Activated naive CD8-positive, alpha-beta T cell treated with anti-CD3 and anti-CD28 coated beads for 36 hours (primary cell): ENCODE results near the gene ATP1A3. TPM values are rescaled to one million over a fixed set of nuclear protein-coding genes. Genes with fewer than 3 reads are reported as not detected.
A peak's percentile ranks its signal among the peaks of the same experiment; 100 is the strongest.
"Not testable (repeated sequence)": the region's sequence is repeated elsewhere in the genome, so short reads cannot be mapped to it uniquely, and the experiment has no call there.

Source experiments
- DNase-seq: peaks from one replicate; pipeline ENCODE4 v3.0.0; 2021
- H3K27ac Mint-ChIP-seq: one replicate; pipeline ENCODE4 v1.8.0; 2022; ENCODE audit warnings: mild to moderate bottlenecking, moderate library complexity, mixed read lengths
- H3K27me3 Mint-ChIP-seq: one replicate; pipeline ENCODE4 v1.8.0; 2022; ENCODE audit warnings: mild to moderate bottlenecking, mixed read lengths
- H3K36me3 Mint-ChIP-seq: one replicate; pipeline ENCODE4 v1.8.0; 2021; ENCODE audit warnings: mild to moderate bottlenecking, mixed read lengths
- H3K4me1 Mint-ChIP-seq: one replicate; pipeline ENCODE4 v1.8.0; 2021; ENCODE audit warnings: mixed read lengths
- H3K4me3 Mint-ChIP-seq: one replicate; pipeline ENCODE4 v1.8.0; 2022; ENCODE audit warnings: mild to moderate bottlenecking, moderate library complexity, mixed read lengths
- H3K9me3 Mint-ChIP-seq: one replicate; pipeline ENCODE4 v1.8.0; 2022; ENCODE audit warnings: mixed read lengths
- total RNA-seq, 2 experiments: library from RNA; stranded (reverse); gene quantifications; one replicate each; pipeline ENCODE4 v1.2.3, GENCODE V29; 2021

ATP1A3 gene
- total RNA-seq, 2 experiments from 2014 or later: 4.3 to 4.8 TPM

DNA sequence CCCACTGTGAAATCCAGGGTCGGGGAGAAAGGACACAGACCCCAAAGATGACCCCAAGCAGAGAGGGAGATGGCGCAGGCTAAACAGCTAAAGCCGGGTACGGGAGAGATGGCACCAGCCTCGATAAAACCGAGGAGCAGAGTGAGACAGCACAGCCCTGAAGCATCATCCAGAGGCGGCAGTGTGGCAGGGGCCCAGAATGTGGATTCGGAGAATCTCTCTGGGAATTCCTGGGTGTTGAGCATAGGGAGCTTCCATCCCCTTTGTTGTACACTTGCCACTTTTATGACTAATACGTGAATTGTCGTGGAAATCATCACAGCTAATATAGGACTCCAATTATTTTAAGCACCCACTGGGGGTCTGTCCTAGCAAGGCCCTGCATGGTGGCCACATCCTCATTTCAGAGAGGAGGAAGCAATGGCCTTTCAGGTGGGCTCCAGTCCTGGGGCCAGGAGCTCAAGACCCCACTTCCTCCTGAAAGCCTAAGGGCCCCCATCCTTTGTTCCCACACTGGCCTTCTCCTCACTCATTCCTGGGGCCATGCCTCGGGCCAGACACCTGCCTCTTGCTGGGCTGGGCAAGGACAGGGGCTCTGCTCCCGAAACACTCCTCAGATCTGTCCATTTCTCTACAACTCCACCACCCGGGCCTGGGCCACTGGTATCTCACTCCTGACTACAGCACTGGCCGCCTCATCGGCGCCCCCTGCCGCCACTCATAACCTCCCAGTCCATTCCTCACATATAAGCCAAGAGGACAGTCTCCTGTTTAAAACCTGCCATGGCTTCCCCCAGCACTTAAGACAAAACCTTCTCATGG is 29.3 kb upstream of the ATP1A3 start:
- Mint-ChIP-seq H3K4me3 (no peak overlapping the region), H3K4me1 (peaks cover 6% of the 10 kb centered on the region), H3K36me3 (no peaks in the 10 kb centered on the region), H3K27ac (no peak overlapping the region), H3K27me3 (peaks cover 4% of the 10 kb centered on the region), H3K9me3 (no peaks in the 10 kb centered on the region)
- DNase-seq: peak; percentile 24

DNA sequence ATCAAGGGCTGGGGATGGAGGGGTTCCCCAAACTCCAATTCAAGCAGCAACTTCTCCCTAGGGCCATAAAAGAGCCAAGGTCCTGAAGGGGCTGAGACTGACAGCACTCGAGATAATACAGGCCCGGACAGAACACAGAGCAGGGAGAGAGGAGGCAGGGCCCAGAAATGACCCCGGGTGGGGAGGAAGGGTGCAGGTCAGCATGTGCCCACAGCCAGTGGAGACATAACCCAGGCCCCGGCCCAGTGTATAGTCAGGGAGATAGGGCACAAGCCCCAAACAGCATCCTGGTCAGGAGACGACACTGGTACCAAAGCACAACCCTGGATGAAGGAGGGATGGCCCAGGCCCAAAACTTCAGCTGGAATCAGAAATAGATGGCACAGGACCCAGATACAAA is 28.6 kb upstream of the ATP1A3 start:
- DNase-seq: no peak
- Mint-ChIP-seq H3K27me3 (peaks cover 3% of the 10 kb centered on the region), H3K4me1 (peaks cover 6% of the 10 kb centered on the region), H3K27ac (no peak overlapping the region), H3K4me3 (no peak overlapping the region), H3K36me3 (no peaks in the 10 kb centered on the region), H3K9me3 (no peaks in the 10 kb centered on the region)

DNA sequence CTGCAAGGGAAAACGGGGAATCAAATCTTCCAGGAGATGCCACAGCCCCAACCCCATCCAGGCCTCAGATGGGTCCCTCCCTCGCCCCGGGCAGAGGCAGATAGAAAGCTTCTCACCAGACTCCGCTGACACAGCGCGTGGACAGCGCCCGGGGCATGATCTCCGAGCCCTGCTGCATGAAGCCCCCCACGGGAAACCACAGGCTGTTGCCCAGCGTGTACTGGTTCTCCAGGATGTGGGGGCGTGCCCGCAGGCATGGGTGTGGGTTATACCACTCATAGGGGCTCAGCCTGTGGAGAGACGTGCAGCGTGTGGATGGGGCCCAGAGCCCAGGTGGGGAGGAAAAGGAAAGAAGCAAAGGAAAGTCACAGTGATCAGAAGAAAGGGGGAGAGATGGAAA is 27.2 kb upstream of the ATP1A3 start:
- no peaks in the 10 kb centered on the region for H3K9me3 Mint-ChIP-seq
- DNase-seq: no peak
- H3K4me3 Mint-ChIP-seq: no peak overlapping the region
- H3K27ac Mint-ChIP-seq: no peak overlapping the region
- no peaks in the 10 kb centered on the region for H3K36me3 Mint-ChIP-seq
- H3K4me1 Mint-ChIP-seq: peaks cover 6% of the 10 kb centered on the region
- no peaks in the 10 kb centered on the region for H3K27me3 Mint-ChIP-seq

DNA sequence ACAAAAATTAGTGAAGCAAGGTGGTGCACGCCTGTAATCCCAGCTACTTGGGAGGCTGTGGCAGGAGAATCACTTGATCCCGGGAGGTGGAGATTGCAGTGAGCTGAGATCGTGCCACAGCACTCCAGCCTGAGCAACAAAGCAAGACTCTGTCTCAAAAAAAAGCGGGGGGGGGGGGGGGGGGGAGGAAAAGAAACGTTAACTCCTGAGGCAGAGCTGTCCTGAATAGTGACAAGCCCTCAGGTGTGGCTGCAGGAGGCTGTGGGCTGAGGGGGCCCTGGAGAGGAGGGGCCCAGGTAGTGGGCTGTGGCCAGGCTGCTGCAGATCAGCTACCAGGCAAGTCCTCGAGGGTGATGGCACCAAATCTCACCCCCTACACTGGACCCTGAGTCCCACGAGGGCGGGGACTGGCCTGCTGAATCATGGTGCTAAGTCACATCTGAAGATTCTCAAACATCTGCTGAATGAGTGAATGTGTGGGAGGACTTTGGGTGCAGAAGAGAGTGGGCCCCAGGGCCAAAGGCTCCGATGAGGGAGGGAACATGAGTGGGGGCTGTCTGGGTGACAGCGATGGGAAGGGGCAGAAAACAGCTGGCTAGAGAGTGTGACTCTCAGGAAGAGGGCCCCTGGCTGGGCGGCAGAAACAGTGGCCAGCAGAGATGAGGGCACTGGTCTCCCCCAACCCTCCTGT is 24.6 kb upstream of the ATP1A3 start:
- peaks cover 6% of the 10 kb centered on the region for H3K4me1 Mint-ChIP-seq
- H3K27me3 Mint-ChIP-seq: no peaks in the 10 kb centered on the region
- H3K4me3 Mint-ChIP-seq: no peak overlapping the region
- no peaks in the 10 kb centered on the region for H3K36me3 Mint-ChIP-seq
- no peaks in the 10 kb centered on the region for H3K9me3 Mint-ChIP-seq
- no peak for DNase-seq
- H3K27ac Mint-ChIP-seq: no peak overlapping the region

DNA sequence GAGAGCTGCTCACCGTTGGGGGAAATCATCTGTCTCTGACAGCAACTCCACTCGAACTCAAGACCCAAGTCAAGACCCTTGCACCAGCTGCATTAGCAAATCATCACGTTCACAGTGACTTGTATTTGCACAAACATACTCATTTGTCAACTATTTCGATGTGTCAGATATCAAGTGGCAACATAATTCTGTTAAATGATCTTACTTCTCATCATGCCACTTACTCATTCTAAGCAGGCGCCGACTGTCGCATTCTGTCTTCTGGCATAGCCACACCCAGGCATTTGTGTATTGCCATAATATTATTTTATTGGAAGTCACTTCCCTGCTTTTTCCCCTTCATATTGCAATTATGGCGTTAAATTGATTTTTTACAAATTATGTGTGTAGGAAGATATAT is 23.0 kb upstream of the ATP1A3 start:
- Mint-ChIP-seq H3K27me3 (no peaks in the 10 kb centered on the region), H3K36me3 (no peaks in the 10 kb centered on the region), H3K27ac (no peak overlapping the region)

DNA sequence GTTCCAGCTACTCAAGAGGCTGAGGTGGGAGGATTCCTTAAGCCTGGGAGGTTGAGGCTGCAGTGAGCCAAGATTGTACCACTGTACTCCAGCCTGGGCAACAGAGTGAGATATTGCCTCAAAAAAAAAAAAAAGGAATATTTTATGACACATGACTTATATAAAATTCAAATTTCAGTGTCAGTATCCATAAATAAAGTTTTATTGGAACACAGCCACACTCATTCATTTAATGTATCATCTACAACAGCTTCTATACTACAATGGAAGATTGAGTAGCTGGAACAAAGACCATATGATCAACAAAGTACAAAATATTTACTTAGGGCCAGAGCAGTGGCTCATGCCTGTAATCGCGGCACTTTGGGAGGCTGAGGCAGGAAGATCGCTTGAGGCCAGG is 18.7 kb upstream of the ATP1A3 start:
- DNase-seq, H3K4me1 Mint-ChIP-seq, H3K9me3 Mint-ChIP-seq, H3K4me3 Mint-ChIP-seq, H3K36me3 Mint-ChIP-seq, H3K27me3 Mint-ChIP-seq, H3K27ac Mint-ChIP-seq: not testable (repeated sequence)

More for the DNA sequence above, 23.0 kb upstream of the ATP1A3 start:
- no peak for DNase-seq
- H3K4me3 Mint-ChIP-seq: no peak overlapping the region
- no peaks in the 10 kb centered on the region for H3K9me3 Mint-ChIP-seq
- peaks cover 6% of the 10 kb centered on the region for H3K4me1 Mint-ChIP-seq

DNA sequence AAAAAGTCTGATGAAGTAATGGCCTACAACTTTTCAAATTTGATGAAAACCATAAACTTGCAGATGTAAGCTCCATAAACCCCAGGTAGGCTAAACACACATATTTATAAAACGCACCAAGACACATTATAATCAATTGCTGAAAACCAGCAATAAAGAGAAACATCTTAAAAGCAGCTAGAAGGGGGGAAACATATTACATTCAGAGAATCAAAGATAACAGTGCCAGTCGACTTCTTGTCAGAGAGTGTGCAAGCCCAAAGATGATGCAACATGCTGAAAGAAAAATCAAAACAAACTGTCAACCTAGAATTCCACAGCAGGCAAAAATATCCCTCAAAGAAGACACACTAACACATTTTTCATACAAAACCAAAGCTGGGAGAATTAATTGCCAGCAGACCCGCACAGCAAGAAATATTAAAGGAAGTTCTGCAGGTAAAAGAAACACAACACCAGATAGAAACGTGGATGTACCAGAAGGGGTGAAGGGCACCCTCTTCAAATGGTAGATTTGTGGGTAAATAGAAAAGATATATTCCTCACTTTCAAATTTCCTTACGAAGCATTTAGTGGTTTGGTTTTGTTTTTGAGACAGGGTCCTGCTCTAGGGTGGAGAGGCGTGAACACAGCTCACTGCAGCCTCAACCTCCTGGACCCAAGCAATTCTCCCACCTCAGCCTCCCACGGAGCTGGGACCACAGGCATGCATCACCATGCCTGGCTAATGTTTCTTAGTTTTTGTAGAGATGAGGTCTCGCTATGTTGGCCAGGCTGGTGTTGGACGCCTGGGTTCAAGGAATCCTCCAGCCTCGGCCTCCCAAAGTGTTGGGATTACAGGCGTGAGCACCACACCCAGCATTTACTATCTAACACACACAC is 16.5 kb upstream of the ATP1A3 start:
- no peaks in the 10 kb centered on the region for H3K9me3 Mint-ChIP-seq
- H3K4me1 Mint-ChIP-seq: no peaks in the 10 kb centered on the region
- no peak overlapping the region for H3K4me3 Mint-ChIP-seq
- peak overlapping the region; percentile 47 for H3K27ac Mint-ChIP-seq
- H3K27me3 Mint-ChIP-seq: no peaks in the 10 kb centered on the region
- H3K36me3 Mint-ChIP-seq: no peaks in the 10 kb centered on the region
- no peak for DNase-seq

DNA sequence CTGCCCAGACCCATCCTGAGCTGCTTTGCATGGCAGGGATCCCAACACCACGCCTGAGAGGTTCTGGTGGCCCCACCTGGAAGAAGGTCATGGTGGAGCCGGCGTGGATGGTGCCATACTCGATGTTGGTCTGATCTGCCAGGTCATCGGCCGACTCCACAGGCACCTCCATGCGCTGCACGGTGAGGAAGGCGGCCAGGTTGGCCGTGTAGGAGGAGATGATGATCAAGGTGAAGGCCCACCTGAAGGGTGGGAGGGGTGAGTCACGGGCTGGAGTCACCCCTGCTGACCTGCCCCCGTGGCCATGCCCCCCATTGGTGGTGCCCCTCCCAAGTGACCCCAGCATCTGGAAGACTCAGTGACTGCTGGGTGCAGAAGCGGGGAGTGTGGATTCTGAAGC is 12.5 kb upstream of the ATP1A3 start:
- no peak for DNase-seq
- H3K9me3 Mint-ChIP-seq: no peaks in the 10 kb centered on the region
- peaks cover 9% of the 10 kb centered on the region for H3K27me3 Mint-ChIP-seq
- no peaks in the 10 kb centered on the region for H3K4me1 Mint-ChIP-seq
- no peak overlapping the region for H3K4me3 Mint-ChIP-seq
- no peak overlapping the region for H3K27ac Mint-ChIP-seq
- no peaks in the 10 kb centered on the region for H3K36me3 Mint-ChIP-seq

DNA sequence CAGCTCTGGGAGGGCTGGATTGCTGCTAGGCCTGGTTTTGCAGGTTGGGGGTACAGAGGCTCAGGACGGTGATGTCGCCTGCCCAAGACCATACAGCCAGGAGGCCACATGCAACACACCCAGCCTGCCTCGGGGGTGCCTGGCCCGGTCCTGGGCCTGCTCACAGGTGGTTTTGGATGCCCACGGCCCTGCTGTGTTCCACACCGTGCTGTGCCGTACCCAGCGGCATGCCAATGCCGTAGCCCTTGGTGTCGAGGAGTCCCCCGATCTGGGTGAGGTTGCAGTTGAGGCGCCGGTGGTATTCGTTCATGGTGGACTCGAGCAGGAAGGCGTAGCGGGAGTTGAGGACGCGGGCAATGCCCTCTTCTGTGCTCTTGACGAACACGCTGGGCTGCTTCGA is 11.5 kb upstream of the ATP1A3 start:
- Mint-ChIP-seq H3K9me3 (no peaks in the 10 kb centered on the region), H3K36me3 (no peaks in the 10 kb centered on the region), H3K27me3 (peaks cover 19% of the 10 kb centered on the region), H3K27ac (no peak overlapping the region), H3K4me3 (no peak overlapping the region), H3K4me1 (no peaks in the 10 kb centered on the region)
- no peak for DNase-seq

DNA sequence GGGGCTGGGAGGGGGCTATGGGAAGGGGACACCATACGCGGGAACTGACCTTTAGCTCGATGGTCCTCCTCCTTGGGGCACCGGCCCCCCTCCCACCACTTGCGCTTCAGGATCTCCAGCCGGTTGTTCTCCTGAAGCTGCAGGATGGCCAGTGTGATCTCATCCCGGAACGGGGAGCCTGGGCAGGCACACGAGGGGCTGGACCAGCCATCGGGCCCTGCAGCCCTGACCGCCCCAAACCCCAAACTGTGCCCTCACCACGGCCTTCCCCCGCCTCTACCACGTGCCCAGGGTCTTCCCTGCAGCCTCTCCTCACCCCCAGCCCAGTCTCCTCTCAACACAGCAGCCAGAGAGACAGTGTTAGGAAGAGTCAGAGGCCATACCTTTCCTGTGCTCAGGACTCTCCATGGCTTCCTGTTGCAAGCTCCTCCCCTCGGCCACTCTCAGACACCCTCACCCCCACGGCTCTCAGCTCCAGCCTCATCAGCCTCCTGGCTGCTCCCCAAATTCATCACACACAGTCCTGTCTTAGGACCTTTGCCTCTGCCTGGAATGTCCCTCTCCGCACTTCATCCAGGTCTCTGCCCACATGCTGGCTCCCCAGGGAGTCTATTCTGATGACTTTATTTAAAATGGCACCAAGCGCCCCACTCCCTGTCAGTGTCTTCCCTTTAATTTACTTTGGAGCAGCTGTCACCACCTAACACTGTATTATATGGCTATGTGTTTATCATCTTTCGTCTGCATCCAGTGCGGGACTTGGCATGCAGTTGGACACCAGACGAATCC is 9.7 kb upstream of the ATP1A3 start:
- Mint-ChIP-seq H3K27me3 (peaks cover 34% of the 10 kb centered on the region), H3K36me3 (no peaks in the 10 kb centered on the region), H3K9me3 (no peaks in the 10 kb centered on the region), H3K4me1 (no peaks in the 10 kb centered on the region), H3K4me3 (no peak overlapping the region), H3K27ac (no peak overlapping the region)
- DNase-seq: no peak

DNA sequence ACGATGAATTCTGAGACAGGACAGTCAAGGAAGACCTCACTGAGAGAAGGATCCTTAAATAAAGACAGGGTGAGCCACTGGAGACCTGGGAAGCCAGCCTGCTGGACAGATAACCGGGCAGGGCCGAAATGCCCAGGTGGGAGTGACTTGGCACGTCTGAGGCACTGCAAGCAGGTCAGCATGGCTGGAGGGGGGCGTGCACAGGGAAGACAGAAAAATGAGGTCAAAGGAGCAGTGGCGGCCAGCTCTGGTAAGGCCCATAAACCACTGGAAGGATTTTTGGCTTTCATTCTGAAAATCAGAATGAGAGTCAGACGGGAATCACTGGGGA is 5.8 kb upstream of the ATP1A3 start:
- Mint-ChIP-seq H3K9me3 (no peaks in the 10 kb centered on the region), H3K4me3 (no peak overlapping the region), H3K27me3 (peaks cover 69% of the 10 kb centered on the region), H3K27ac (no peak overlapping the region), H3K4me1 (peaks cover 11% of the 10 kb centered on the region), H3K36me3 (no peaks in the 10 kb centered on the region)
- DNase-seq: no peak

DNA sequence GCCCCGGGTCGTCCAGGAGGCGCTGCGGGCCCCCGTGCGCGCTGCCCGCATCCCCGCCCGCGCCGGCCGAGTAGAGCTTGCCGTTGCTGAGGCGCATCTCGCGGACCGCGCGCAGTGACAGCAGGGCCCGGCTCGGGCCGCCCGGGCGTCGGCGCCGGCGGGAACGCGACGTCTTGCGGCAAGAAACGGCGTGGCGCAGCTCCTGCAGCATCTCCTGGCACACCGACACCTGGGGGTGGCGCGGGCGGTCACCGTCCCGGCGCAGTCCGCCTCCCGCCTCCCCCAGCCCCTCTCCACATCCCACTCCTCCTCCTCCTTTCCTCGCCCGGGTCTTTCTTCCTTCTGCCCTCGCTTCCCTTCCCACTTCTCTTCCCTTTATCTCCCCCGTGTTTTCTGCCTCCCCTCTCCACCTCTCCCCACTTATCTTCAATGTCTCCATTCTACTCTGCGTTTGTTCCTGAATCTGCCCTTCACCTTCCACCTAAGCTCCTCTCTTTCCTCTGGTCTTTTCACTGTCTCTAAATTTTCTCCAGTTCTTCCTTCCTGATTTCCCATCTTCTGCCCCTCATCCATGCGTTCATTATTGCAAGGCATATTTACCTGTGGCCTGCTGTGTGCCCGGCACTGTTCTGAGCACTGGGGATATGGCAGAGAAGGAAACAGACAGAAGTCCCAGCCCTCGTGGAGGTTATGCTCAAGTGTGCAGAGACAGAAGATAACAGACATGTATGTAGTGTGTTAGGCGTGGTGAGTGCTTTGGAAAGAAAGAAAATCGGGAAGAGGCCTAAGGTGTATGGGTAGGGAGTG is 5.2 kb upstream of the ATP1A3 start:
- H3K4me3 Mint-ChIP-seq: no peak overlapping the region
- no peak overlapping the region for H3K27ac Mint-ChIP-seq
- H3K27me3 Mint-ChIP-seq: peaks cover 73% of the 10 kb centered on the region
- DNase-seq: peak; percentile 22
- peaks cover 12% of the 10 kb centered on the region for H3K4me1 Mint-ChIP-seq
- H3K9me3 Mint-ChIP-seq: no peaks in the 10 kb centered on the region
- no peaks in the 10 kb centered on the region for H3K36me3 Mint-ChIP-seq

DNA sequence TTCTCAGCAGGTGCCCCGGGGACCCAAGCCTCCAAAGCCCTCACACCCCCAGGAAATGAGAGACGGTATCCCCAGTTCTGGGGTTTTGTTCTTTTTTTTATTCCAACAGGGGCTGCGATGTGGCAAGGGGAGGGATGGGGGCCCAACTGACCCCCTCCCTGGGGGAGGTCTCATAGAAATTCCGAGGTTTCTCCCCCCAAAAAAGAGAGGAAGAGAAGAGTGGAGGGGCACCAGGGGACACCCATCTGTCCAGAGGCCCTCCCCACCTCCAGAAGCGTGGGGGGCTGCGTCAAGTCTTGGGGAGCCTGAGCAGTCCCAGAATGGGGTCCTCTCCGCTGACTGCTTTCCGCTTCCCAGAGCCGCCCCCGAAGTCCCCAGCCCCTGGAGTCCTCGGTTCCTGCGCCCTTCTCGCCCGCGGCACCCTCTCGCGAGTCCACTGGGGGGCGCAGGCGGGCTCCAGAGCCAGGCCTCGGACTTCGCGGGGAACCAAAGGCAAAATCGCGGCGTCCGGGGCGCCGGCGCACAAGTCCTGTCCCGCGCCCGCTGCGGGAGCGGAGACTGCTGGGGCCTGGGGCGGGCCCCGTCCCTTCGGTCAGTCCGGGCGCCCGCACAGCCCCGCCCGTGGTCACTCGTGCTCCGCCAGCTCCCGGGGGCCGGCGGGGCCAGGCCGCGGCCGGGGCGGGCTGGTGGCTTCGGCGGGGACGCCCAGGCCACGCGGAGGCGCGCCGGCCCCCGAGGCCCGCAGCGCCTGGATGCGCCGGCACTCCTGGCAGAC is 4.4 kb upstream of the ATP1A3 start:
- Mint-ChIP-seq H3K27ac (no peak overlapping the region), H3K4me1 (peaks cover 14% of the 10 kb centered on the region), H3K36me3 (no peaks in the 10 kb centered on the region), H3K9me3 (no peaks in the 10 kb centered on the region), H3K4me3 (no peak overlapping the region), H3K27me3 (peaks cover 73% of the 10 kb centered on the region)
- DNase-seq: peak; percentile 69
